C4-2B (cell line): ENCODE measurements around the gene ZNF593OS.

Source experiments
- H3K27ac ChIP-seq: fragments of 450-650 bp; 2 replicates; pipeline ENCODE4 v1.5.1; 2017
- ZFX ChIP-seq: fragments of 450-650 bp; IDR thresholded peaks from 2 replicates; pipeline ENCODE4 v1.6.1; 2017
- TF ChIP-seq, protein P1 (sequence below): fragments of 450-650 bp; conservative IDR thresholded peaks from 2 replicates; pipeline ENCODE4 v1.5.1; 2017; ENCODE audit warnings: mild to moderate bottlenecking

Gene ZNF593OS

GRCh38 chr1:26156285-26157038 is 15.2 kb downstream of the ZNF593OS start:
- H3K27ac ChIP-seq: no peak overlapping the region
- no peak for TF ChIP-seq ZFX
- TF ChIP-seq, protein P1, sequence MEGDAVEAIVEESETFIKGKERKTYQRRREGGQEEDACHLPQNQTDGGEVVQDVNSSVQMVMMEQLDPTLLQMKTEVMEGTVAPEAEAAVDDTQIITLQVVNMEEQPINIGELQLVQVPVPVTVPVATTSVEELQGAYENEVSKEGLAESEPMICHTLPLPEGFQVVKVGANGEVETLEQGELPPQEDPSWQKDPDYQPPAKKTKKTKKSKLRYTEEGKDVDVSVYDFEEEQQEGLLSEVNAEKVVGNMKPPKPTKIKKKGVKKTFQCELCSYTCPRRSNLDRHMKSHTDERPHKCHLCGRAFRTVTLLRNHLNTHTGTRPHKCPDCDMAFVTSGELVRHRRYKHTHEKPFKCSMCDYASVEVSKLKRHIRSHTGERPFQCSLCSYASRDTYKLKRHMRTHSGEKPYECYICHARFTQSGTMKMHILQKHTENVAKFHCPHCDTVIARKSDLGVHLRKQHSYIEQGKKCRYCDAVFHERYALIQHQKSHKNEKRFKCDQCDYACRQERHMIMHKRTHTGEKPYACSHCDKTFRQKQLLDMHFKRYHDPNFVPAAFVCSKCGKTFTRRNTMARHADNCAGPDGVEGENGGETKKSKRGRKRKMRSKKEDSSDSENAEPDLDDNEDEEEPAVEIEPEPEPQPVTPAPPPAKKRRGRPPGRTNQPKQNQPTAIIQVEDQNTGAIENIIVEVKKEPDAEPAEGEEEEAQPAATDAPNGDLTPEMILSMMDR: no peak

DNA sequence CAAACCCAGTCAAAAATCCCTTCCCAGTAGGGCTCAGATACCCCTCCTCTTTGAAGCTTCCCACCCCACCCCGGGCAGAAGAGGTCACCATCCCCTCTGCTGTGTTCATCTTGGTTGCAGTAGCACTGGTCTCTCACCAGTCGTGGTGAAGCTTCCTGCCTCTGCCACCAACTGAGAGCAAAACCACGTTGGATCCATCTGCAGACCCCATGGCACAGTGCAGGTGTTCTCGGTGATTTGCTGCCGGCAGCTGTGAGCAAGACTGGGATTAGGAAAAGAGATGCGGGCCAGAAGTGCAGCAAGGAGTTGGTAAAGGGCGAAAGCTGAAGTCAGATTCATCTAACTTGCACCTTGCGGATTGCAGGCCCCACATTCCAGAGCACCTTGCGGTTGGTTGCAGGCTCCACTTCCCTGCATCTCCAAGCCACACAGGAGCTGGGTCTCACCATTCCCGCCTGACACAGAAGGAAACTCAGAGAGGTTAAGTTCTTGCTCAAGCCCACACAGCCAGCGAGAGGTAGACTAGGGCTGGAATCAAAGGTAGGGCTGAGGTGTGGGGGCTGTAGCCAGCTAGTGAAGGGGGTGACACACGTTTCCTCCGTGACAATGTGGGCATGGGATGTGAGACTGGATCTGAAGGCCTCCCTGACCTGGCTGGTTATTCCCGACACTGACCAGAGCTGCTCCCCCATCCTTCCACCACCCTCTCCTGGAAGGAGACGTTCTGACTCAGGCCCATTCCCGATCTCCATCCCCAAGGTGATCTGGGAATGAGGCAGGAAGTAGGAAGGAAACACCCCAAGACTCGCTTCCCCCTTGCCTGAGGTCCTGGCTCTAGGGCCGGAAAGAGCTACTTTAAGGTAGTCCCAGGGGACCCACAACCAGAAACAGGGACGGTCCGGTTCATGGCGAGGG is 16.0 kb downstream of the ZNF593OS start:
- no peak overlapping the region for H3K27ac ChIP-seq

DNA sequence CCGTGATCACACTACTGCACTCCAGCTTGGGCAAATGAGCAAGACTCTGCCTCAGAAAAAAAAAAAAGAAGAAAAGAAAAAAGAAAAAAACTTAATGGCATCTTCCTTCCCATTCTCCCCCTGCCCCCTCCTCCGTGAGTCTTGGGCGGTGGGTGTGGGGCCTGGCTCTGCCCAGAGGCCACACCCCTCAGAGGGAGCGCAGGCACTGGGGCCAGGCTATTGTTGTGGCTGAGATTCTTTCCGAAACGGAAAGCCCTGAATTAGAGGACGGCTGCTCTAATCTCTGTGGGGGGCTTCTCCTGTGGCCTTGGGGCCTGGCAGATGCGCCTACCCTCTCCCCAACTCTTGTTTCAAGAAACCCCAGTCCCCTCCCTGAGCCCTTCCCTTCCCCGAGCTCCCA is 16.9 kb downstream of the ZNF593OS start:
- no peak overlapping the region for H3K27ac ChIP-seq
- TF ChIP-seq, protein P1: no peak
- no peak for TF ChIP-seq ZFX

More for the DNA sequence above, 16.0 kb downstream of the ZNF593OS start:
- TF ChIP-seq, protein P1: no peak
- TF ChIP-seq ZFX: no peak

DNA sequence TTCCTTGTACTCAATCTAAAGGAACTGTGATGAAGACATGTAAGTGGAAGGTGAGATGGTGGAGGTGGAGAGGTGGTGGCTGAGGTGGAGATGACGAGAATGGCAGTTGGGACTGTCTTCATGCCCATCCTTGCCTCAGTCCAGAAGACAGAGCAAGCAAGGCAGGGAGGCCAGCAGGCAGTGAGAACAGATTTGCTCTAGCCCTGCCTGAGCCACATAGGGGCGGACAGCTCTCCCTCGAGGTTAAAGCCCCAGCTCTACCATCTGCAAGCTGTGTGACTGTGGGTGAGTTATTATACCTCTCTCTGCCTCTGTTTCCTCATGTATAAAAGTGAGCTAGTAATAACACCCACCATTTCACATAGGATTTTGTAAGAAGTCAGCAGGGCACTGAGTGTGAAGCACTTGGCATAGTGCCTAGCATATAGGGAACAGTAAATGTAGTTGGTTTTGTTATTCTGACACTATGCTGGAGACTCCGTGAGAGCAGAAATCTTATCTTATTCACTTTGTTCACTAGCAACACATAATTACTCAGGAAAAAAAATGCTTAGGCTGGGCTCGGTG is 17.6 kb downstream of the ZNF593OS start:
- H3K27ac ChIP-seq: no peak overlapping the region

GRCh38 chr1:26148887-26149286 is 22.7 kb downstream of the ZNF593OS start:
- no peak overlapping the region for H3K27ac ChIP-seq
- TF ChIP-seq ZFX: no peak
- TF ChIP-seq, protein P1: no peak

More for the DNA sequence above, 17.6 kb downstream of the ZNF593OS start:
- TF ChIP-seq, protein P1: no peak
- no peak for TF ChIP-seq ZFX

GRCh38 chr1:26145960-26146294 is 25.7 kb downstream of the ZNF593OS start:
- H3K27ac ChIP-seq: no peak overlapping the region
- no peak for TF ChIP-seq ZFX
- TF ChIP-seq, protein P1: no peak
